NCI-H446 treated with DMSO at 0.1 percent for 48 hours (cell line): ENCODE data around the gene RUNDC3A.
"Not testable (repeated sequence)": the region's sequence is repeated elsewhere in the genome, so short reads cannot be mapped to it uniquely, and the experiment has no call there.

Experiments used
- DNase-seq: peaks from one replicate; lab custom pipeline; 2025; lab: John Stamatoyannopoulos, UW

Gene RUNDC3A

GRCh38 chr17:44359006-44359405 is 50.6 kb downstream of the RUNDC3A start:
- no peak for DNase-seq

- DNase-seq, result no peak
These were observed 51.2 kb downstream of the RUNDC3A start for GRCh38 chr17:44359458-44360143.

GRCh38 chr17:44360144-44360533 is 51.7 kb downstream of the RUNDC3A start:
- DNase-seq, result no peak

- DNase-seq, result no peak
These were observed 52.4 kb downstream of the RUNDC3A start for GRCh38 chr17:44360826-44361225.

- no peak for DNase-seq
These were observed 53.2 kb downstream of the RUNDC3A start for GRCh38 chr17:44361292-44362260.

- no peak for DNase-seq
These were observed 54.1 kb downstream of the RUNDC3A start for GRCh38 chr17:44362459-44362948.

GRCh38 chr17:44362949-44363612 is 54.7 kb downstream of the RUNDC3A start:
- DNase-seq, result no peak

- no peak for DNase-seq
These were observed 55.3 kb downstream of the RUNDC3A start, which contains the start of gene FAM171A2 for GRCh38 chr17:44363613-44364159. TSS of gene FAM171A2 (minus strand) at chr17:44363853. CDS start at chr17:44363714, 139 bp downstream.

- DNase-seq, result not testable (repeated sequence)
These were observed 56.6 kb downstream of the RUNDC3A start for GRCh38 chr17:44365051-44365450.

GRCh38 chr17:44367231-44367979 is 59.0 kb downstream of the RUNDC3A start:
- peak; percentile 48 for DNase-seq
